ENCODE measurements around the gene SHC3.

Gene SHC3

DNA sequence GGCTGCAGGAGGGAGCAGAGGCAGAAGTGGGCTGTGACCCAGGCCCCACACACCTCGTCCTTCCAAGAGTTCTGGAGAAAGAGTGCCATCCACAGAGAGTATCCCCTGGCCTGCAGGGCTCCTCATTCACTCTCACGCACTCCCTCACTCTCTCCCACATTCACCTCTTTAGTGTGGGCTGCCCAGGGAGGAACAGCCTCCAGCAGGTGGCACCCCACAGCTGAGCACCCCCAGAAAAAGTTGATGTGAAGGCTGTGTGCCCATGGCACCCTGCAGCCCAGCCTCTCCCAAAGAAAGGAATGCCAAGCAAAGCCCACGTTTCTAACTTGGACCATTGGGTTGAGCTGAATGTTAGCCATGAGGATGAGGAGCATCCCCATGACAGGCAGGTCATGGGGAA lies 4.5 kb upstream of the SHC3 start:
- DNase-seq: no peak

DNA sequence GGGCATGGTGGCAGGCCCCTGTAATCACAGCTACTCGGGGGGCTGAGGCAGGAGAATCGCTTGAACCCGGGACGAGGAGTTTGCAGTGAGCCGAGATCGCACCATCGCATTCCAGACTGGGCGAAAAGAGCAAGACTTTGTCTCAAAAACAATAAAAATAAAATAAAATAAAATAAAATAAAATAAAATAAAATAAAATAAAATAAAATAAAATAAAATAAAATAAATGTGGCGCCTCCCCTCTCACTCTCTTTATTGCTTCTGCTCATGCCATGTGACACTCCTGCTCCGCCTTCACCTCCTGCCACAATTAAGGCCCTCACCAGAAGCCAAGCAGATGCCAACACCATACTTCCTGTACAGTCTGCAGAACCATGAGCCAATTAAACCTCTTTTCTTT lies 3.8 kb upstream of the SHC3 start:
- no peak for DNase-seq

DNA sequence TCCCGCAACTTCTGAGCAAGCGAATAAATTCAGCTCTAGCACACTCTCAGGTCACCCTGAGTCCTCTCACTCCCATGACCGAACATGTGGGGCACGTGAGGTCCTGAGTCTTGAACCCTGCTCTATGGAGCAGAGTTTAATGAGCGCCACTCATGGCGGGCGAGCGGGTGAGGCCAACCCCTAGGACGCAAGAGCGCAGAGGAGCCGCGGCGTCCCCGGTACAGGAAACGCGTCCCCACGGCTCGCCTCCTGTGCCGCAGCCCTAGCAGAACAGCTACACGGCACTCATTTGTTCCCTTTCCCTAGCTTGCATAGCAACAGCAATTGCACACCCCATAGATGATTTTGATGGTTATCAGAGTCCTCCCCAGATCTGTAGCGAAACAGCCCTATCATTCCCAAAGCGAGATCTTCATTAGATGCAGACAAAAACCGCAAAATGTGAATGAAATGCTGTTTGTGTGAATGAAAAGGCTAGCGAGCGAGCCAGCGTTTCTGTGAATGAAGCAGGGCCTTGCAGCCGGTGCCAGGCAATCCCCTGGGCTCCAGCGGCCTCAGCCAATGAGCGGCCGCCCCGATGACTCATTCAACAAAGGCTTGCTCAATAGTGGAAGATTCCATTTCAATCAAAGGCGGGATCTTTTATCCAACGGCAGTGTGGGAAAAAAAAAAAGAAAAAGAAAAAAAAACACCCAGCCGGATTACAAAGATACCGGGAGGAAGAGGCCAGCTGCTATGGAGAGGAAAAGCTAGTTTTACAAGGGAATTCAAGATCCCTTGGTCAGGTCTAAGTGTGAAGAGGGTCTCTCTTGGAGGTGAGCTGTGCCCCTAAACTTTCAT lies 1.5 kb upstream of the SHC3 start:
- peak; percentile 88 for DNase-seq

- DNase-seq: no peak
Measured at GRCh38 chr9:89179540-89179894, 899 bp upstream of the SHC3 start.

DNA sequence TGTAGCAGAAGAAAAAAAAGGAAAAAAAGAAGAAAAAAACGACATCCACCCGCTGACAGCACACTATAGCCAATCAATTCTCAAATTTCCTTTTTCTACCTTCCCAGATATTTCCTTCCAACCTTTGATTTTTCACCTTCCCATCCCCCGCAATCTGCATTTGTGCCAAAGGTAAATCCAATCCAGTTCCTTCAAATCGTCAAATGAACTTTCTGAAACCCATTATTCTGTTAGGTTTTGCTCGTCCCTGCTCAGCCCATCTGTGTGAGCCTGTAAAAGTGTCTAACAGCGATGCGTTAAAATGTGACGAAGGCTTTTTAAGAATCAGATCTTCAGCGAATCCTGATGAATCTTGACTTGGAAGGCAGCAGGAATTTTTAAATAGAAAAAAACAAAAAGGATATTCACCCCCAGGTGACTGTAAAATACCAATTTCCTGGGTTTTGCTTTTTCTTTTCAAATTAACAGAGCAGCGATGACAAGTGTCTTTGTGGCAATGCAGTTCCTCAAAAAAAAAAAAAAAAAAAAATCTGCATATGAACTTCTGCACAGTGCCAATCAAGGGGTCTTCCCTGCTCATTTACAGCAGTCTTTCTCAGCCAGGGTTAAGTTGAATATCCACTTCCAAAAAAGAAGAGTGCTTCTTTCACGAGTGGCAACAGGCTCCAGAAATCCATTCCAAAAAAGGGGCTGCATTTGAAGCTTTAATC lies 367 bp upstream of the SHC3 start:
- no peak for DNase-seq

GRCh38 chr9:89177012-89177943 lies 1.3 kb downstream of the SHC3 start:
- DNase-seq: no peak

GRCh38 chr9:89175828-89176261 lies 2.8 kb downstream of the SHC3 start:
- DNase-seq: no peak

GRCh38 chr9:89174291-89174690 lies 4.3 kb downstream of the SHC3 start:
- DNase-seq: no peak

DNA sequence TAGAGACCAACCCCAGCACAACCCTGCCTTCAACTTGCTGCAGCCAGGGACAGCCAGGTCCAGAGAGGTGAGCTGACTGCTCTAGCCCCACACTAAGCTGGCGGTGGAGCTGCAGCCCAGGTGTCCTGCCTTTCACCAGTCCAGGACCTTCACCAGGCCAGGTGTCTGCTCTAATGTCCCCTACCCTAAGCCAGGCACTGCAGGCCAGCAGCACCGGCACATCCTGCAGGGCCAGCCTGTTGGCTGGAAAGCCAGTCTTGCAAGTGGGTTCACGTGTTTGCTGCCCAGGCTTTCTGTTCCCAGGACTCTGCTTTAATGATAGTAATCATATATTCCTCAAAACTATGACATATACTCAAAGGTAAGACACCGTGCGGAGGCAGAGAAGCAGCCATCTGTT lies 5.5 kb downstream of the SHC3 start:
- DNase-seq: no peak

DNA sequence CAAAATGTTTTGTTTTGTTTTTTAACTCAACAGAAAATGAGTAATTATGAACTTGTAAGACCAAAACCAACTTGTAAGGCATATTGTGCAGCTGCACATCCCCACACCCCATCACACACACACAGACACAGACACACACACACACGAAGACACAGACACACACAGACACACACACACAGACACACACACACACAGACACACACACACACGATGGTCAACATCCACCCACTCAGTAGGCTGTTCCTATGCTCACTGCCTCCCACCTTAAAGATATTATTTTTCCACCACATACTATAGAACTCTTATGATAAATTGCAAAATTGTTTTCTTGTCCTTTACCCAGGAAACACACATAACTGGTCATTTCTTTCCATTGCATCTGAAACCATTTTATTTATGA lies 6.2 kb downstream of the SHC3 start:
- no peak for DNase-seq

DNA sequence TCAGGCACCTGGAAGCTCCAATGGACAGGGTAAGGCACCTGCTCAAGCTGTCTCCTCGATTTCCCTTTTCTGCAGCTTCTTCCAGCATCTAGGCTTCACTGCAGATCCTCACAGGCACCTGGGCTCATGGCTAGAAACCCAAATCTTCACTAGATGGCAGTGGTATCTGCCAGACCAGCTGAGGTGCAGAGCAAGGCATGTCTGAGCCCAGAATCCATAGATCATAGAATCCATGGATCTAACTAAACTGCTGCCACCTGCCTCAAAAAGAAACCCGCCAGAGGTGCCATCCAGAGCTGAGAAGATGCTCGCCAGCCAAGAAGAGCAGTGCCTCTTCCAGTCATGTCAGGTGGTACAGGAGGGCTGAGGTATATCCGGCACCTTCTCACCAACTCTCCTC lies 6.9 kb downstream of the SHC3 start:
- DNase-seq: no peak

DNA sequence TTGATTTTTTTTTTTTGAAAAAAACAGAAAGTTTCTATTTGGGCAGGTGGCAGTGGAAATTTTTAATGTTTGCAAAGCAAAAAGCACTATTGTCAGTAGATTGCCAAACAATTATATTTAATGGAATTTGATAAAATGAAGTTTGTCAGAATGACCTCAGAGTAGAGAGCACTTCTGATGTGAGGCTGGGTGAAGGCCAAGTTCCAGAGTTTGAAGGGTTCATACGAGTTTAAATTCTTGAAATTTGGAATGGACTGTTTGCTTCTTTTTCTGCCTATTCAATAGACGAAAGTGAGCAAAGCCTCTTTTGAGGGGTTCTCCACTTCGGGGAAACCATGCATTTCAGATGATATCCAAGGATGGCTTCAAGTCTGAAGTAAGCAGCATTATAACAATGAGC lies 7.4 kb downstream of the SHC3 start:
- no peak for DNase-seq

GRCh38 chr9:89168901-89169813 lies 9.5 kb downstream of the SHC3 start:
- no peak for DNase-seq

GRCh38 chr9:89167788-89168187 lies 10.8 kb downstream of the SHC3 start:
- no peak for DNase-seq

DNA sequence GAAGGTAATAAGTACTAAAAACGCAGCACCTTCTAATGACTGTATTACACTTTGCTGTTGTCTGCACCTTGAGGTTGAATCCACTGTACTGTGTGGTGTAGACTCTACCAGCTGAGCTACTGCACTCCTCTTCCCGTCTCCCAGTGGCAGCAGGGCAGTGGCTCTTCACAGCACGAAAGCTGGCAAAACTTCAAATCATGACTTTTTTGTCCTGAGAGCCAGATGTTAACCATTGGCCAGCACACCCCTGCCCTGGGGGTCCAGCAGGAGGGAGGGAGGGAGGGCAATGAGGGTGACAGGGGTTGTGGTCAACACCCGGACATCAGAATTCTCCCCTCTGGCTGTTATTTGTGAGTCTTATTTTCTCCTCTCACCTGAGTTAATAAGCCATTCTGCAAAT lies 11.8 kb downstream of the SHC3 start:
- DNase-seq: no peak

- no peak for DNase-seq
Measured at GRCh38 chr9:89165880-89166279, 12.7 kb downstream of the SHC3 start.

DNA sequence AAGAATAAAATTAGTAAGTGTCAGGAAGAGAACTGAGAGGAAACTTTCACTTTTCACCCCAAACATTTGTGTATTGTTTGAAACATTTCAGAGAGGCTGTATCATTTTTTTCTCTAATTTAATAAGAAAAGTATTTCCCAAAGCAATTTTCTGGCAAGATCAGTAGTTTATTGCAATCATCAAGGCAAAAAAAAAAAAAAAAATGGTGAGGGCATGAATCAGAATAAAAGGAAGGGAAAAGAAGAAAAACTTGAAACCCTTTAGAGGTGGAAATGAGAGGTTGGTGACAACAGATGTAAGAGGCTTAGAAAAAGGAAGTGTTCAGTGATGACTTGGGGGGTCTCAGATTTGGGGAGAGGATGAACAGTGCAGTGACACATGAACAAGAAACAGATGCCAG lies 13.3 kb downstream of the SHC3 start:
- no peak for DNase-seq

- no peak for DNase-seq
Measured at GRCh38 chr9:89161221-89161620, 17.4 kb downstream of the SHC3 start.

GRCh38 chr9:89160806-89161205 lies 17.8 kb downstream of the SHC3 start:
- DNase-seq: no peak

GRCh38 chr9:89154651-89155336 lies 23.8 kb downstream of the SHC3 start:
- DNase-seq: no peak

DNA sequence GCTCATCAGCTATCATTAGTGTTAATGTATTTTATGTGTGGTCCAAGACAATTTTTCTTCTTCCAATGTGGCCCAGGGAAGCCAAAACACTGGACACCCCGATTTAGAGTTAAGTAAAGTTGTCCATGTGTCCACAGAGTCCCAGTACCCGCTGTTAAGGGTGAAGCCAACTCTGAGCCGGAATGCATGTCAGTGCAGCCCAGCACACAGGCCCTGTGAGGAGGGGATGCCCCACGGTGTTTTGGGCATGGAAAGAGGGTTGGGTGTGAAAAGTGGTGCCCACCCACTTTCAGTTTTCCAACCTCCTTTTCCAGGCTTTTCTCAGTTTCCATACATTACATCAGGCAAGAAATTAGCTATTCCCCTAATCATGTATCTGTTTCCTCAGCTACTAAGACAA lies 24.4 kb downstream of the SHC3 start:
- DNase-seq: no peak

All from NCI-H748 treated with DMSO at 0.1 percent for 48 hours (cell line).